ENCODE measurements around the gene CCDC27. TPM values are rescaled to one million over a fixed set of nuclear protein-coding genes. Genes with fewer than 3 reads are reported as not detected.

Gene CCDC27
- total RNA-seq, 1 donor from 2014 or later = not detected

DNA sequence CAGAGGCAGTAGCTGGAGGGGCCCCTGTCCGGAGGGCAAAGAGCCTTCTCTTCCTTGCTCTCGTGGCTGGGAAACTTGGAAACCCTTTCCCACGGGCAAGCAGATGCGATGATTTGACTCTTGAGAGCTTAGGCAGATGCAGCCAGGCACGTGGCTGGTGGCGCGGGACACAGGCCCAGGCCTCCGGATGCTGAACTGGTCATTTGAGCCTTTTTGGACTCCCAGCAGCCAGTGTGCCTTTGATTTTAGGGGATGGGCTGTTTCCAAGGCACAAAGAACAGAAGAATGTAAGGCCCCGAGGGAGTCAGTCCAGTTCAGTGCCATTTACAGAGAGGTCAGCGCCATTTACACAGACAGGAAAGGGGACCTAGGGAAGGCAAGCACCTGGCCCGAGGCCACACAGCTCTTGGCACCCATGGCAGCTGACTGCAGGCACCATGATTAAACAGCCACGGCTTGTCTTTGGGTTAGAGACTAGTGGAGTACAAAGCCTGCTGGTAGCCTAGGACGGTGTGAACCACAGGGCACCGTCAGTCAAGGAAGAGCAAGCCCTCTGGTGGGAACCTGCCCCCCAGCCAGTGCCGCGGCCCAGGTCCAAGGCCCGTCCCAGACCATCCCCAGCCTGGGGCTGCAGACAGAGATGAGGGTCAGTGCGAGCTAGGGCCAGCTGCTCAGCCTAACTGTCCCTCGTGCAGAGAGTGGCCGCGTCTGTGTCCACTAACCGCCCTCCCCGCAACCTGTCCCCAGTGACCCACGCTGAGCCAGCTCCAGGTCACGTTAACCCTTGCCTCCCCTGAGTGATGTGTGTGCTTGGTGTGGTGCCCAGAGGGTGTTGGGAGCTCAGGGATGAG is 20.4 kb upstream of the CCDC27 start:
- H3K9me3 Mint-ChIP-seq (ENCODE audit: unreplicated experiment) = no peaks in the 10 kb centered on the region
- no peaks in the 10 kb centered on the region for H3K79me2 ChIP-seq (ENCODE audit: insufficient read depth, low read length)
- no peaks in the 10 kb centered on the region for H3K9me3 ChIP-seq (ENCODE audit: insufficient read depth, low read depth, low read length)
- H4K20me1 ChIP-seq (ENCODE audit: insufficient read depth, low read length) = no peaks in the 10 kb centered on the region
- no peak overlapping the region for H3K27ac ChIP-seq (ENCODE audit: low read depth, low read length)
- H3K27ac Mint-ChIP-seq (ENCODE audit: unreplicated experiment) = no peak overlapping the region
- H3K36me3 ChIP-seq (ENCODE audit: insufficient read depth, low read length) = no peaks in the 10 kb centered on the region
- TF ChIP-seq EZH2 (IDR thresholded peaks at IDR 0.05; ENCODE audit: insufficient read depth, low read length) (no peak), CTCF (IDR thresholded peaks at IDR 0.05; ENCODE audit: insufficient read depth, low read depth, low read length) (no peak)
- H3K27me3 ChIP-seq (ENCODE audit: insufficient read depth, low read length) = peaks cover 6% of the 10 kb centered on the region
- H3K4me1 ChIP-seq (ENCODE audit: insufficient read depth, low read length) = no peaks in the 10 kb centered on the region
- no peak for FAIRE-seq
- no peak overlapping the region for H3K4me2 ChIP-seq (ENCODE audit: low read length)
- H2AFZ ChIP-seq (ENCODE audit: low read depth, low read length) = no peak overlapping the region
- DNase-seq (ENCODE audit: low read depth) = no peak
- H3K4me3 ChIP-seq (ENCODE audit: insufficient read depth, low read depth, low read length) = no peak overlapping the region
- no peak overlapping the region for H3K4me3 Mint-ChIP-seq (ENCODE audit: unreplicated experiment)
- peaks cover 10% of the 10 kb centered on the region for H3K27me3 Mint-ChIP-seq (ENCODE audit: low read depth, unreplicated experiment)
- H3K9ac ChIP-seq (ENCODE audit: low read length) = no peak overlapping the region
- no peaks in the 10 kb centered on the region for H3K36me3 Mint-ChIP-seq (ENCODE audit: low read depth, unreplicated experiment)
- no peaks in the 10 kb centered on the region for H3K4me1 Mint-ChIP-seq (ENCODE audit: low read depth, unreplicated experiment)

- Histone ChIP-seq H3K27me3 (ENCODE audit: insufficient read depth, low read length) (peaks cover 6% of the 10 kb centered on the region), H3K79me2 (ENCODE audit: insufficient read depth, low read length) (no peaks in the 10 kb centered on the region), H3K9me3 (ENCODE audit: insufficient read depth, low read depth, low read length) (no peaks in the 10 kb centered on the region), H3K36me3 (ENCODE audit: insufficient read depth, low read length) (no peaks in the 10 kb centered on the region), H2AFZ (ENCODE audit: low read depth, low read length) (no peak overlapping the region), H3K9ac (ENCODE audit: low read length) (no peak overlapping the region), H4K20me1 (ENCODE audit: insufficient read depth, low read length) (no peaks in the 10 kb centered on the region), H3K27ac (ENCODE audit: low read depth, low read length) (no peak overlapping the region), H3K4me1 (ENCODE audit: insufficient read depth, low read length) (no peaks in the 10 kb centered on the region), H3K4me2 (ENCODE audit: low read length) (no peak overlapping the region), H3K4me3 (ENCODE audit: insufficient read depth, low read depth, low read length) (no peak overlapping the region)
- peaks cover 10% of the 10 kb centered on the region for H3K27me3 Mint-ChIP-seq (ENCODE audit: low read depth, unreplicated experiment)
- TF ChIP-seq CTCF (IDR thresholded peaks at IDR 0.05; ENCODE audit: insufficient read depth, low read depth, low read length) (no peak), EZH2 (IDR thresholded peaks at IDR 0.05; ENCODE audit: insufficient read depth, low read length) (peak; percentile 44)
- no peaks in the 10 kb centered on the region for H3K9me3 Mint-ChIP-seq (ENCODE audit: unreplicated experiment)
- H3K36me3 Mint-ChIP-seq (ENCODE audit: low read depth, unreplicated experiment) = peaks cover 2% of the 10 kb centered on the region
- H3K4me1 Mint-ChIP-seq (ENCODE audit: low read depth, unreplicated experiment) = no peaks in the 10 kb centered on the region
- no peak for DNase-seq (ENCODE audit: low read depth)
- no peak overlapping the region for H3K27ac Mint-ChIP-seq (ENCODE audit: unreplicated experiment)
- no peak overlapping the region for H3K4me3 Mint-ChIP-seq (ENCODE audit: unreplicated experiment)
- FAIRE-seq = no peak
These were observed 19.7 kb upstream of the CCDC27 start for GRCh38 chr1:3732434-3733093.
